ENCODE data around the gene NRDC.

The NRDC gene

GRCh38 chr1:51756290-51756689 is 122.2 kb downstream of the NRDC start:
- DNase-seq = no peak

GRCh38 chr1:51755437-51755836 is 123.1 kb downstream of the NRDC start:
- DNase-seq = no peak

- no peak for DNase-seq
These were observed 123.9 kb downstream of the NRDC start for GRCh38 chr1:51754666-51755065.

GRCh38 chr1:51753969-51754368 is 124.6 kb downstream of the NRDC start:
- no peak for DNase-seq

DNA sequence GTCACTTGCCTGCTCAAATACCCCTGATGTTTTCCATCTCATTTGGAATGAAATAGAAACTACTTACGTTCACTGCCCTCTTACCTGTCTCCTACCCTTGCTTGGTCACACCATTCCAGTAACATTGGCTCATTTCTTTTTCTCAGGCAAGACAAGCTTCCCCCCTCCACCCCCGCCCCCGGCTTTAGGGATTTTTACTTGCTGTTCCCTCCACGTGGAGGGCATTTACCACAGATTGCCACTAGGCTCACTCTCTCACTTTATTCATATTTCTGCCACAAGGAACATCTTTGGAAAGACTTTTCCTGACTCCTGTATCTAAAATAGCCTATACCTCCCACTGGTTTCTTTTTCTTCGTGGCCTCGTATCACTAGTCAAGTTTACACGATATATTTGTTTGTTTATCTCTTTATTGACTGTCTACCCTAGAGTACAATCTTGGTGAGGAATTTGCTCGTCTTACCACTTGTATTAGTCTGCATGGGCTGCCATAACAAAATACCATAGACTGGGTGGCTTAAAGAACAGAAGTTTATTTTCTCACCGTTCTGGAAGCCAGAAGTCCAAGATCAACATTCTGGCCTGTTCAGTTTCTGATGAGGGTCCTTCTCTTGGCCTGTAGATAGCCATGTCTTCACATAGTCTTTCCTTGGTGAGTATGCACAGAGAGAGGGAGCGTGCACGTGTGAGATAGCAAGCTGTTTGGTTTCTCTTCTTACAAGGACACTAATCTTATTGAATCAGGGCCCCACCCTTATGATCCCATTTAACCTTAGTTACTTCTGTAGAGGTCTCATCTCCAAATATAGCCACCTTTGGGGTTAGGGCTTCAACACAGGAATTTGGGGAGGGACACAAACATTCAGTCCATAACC is 126.2 kb downstream of the NRDC start:
- no peak for DNase-seq

DNA sequence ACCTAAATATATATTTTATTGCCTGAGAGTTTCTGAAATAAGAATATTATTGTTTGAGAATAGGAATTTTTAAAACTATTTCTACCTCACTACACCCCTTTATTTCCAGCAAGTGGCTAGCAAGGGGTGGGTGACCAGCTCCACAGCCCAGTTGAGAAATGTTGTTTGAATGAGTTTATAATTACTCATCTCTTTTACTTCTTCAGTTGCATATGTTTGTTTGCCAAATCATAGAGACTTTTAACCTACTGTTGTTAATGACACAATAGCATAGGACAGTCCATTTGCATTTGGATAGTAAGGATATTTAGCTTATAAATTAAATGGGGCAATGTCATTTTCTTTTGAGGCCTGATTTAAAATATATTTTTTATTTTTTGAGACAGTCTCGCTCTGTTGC is 127.8 kb downstream of the NRDC start:
- no peak for DNase-seq

- DNase-seq = no peak
These were observed 128.3 kb downstream of the NRDC start for GRCh38 chr1:51750218-51750617.

DNA sequence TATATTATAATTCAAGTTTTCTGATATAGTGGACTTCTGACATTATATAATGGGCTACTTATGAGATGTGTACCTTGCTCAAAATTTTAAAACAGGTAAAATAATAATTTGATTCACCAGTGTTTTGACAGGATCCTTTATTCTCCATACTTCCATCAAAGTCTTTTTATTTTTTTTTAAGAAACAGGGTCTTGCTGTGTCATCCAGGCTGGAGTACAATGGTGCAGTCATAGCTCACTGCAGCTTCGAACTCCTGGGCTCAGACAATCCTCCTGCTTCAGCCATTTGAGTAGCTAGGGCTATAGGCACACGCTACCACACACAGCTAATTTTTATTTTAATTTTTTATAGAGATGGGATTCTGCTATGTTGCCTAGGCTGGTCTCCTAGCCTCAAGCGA is 129.4 kb downstream of the NRDC start:
- DNase-seq = no peak

DNA sequence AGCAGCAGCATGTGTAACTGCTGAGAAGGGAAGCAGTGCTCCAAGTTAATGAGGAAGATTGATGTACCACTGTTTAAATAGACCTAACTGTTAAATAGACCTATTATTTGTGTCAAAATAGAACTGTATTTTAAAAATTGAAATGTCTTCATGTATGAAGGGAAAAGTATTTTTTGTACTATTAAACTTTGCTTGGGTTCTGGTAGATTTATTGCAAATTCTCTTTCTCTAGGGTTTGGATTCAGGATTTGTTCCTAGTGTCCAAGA is 133.3 kb downstream of the NRDC start:
- no peak for DNase-seq

DNA sequence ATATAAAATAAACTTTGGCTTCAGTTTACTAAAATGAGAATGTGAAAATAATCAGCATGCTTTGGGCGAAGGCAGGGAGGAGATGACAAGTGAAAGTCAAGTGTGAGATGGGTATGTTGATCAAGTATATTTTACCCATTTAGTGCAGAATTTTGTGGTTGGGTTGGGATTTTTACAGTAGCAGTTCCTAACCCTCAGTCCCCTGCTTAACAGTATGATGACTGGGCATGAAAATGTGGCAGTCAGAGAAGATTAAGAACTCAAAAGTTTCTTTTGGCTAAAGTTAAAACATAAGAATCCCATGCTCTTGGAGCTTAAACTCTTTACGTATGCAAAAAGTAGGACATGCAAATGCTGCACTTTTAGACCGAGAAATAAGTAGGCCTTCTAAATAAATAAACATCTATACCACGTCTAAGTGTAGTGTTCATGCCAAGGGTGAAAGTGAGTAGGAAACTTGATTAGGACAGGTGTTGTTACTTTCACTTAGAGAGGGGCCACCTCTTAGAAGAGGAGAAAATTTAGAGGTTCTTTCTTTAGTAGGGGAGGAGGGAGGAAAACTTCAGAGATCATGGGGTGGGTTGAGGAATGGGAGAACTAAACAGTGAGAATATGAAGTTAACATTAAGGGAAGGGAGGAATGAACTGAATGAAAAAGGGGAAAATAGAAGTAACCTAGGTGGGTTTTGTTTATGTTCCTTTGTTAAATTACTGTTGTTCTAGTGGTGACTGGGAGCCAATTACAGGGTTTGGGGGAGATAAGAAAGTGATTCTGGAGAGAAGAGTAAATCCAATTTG is 133.8 kb downstream of the NRDC start:
- DNase-seq = no peak

DNA sequence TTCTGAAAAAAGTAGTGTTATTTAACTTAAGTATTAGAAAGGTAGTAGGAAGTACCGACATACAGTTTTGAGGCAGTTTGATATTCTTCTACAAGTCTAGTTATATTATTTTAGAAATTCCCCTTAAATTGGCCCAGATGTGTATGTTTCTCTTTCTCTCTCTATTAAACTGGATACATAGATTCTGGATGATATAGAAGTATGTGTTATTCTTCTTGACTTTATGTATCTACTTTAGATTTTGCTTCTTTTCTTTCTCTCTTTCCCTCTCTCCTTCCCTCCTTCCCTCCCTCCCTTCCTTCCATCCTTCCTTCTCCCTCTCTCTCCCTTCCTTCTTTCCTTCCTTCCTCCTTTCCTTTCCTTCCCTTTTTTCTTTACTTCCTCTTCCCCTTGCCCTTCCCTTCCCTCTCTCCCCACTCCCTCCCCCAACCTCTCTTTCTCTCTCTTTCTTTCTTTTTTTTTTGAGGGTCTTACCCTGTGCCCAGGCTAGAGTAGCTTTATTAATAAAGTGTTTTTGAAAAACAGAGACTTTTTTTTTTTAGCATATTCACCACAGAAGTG is 137.3 kb downstream of the NRDC start:
- no peak for DNase-seq

- no peak for DNase-seq
These were observed 137.9 kb downstream of the NRDC start for GRCh38 chr1:51740652-51741051.

Measured in NCI-H2171 (cell line).